Fibroblast of villous mesenchyme (primary cell): ENCODE results near the gene BST1. TPM values are rescaled to one million over a fixed set of nuclear protein-coding genes. Genes with fewer than 3 reads are reported as not detected.
A peak's percentile ranks its signal among the peaks of the same experiment; 100 is the strongest.

Source experiments
- DNase-seq: peaks from one replicate; pipeline ENCODE4 v3.0.0-alpha.2; 2010; ENCODE audit warnings: low read depth
- H3K4me3 ChIP-seq: 2 replicates; pipeline ENCODE4 v1.5.1; 2011; ENCODE audit warnings: low read depth, mild to moderate bottlenecking, low read length
- total RNA-seq: library from RNA; depleted of rRNA; stranded (reverse); fragments of >200 nt; gene quantifications from 2 replicates; pipeline ENCODE4 v1.2.3, GENCODE V29; 2012
- TF ChIP-seq, protein P1 (sequence below): IDR thresholded peaks from 2 replicates; pipeline ENCODE4 v1.5.1; 2012; ENCODE audit warnings: low read depth, mild to moderate bottlenecking, low read length; ENCODE audit not compliant: insufficient read depth

BST1 gene, protein sequence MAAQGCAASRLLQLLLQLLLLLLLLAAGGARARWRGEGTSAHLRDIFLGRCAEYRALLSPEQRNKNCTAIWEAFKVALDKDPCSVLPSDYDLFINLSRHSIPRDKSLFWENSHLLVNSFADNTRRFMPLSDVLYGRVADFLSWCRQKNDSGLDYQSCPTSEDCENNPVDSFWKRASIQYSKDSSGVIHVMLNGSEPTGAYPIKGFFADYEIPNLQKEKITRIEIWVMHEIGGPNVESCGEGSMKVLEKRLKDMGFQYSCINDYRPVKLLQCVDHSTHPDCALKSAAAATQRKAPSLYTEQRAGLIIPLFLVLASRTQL
- 19.9 and 37.7 TPM in 2 replicates for total RNA-seq

DNA sequence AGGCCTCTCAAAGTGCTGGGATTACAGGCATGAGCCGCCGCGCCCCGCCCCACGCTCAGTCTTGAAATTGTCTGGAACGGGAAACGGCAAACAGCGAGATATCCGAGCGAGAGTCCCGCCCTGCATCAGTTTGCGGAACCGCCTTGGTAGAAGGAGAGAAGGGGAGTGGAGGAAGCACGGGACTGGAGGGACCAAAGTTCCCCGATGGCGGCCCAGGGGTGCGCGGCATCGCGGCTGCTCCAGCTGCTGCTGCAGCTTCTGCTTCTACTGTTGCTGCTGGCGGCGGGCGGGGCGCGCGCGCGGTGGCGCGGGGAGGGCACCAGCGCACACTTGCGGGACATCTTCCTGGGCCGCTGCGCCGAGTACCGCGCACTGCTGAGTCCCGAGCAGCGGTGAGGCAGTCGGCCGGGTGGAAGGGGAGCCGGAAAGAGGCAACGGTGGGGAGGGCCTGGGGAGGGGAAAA lies at the start of gene BST1:
BST1 (plus strand) TSS at position 125 of the 463 bp plus-strand sequence; CDS start at position 205, 80 bp downstream.
- DNase-seq: peak; percentile 66
- peak within 1 kb of the TSS; percentile 61 for H3K4me3 ChIP-seq
- TF ChIP-seq, protein P1, sequence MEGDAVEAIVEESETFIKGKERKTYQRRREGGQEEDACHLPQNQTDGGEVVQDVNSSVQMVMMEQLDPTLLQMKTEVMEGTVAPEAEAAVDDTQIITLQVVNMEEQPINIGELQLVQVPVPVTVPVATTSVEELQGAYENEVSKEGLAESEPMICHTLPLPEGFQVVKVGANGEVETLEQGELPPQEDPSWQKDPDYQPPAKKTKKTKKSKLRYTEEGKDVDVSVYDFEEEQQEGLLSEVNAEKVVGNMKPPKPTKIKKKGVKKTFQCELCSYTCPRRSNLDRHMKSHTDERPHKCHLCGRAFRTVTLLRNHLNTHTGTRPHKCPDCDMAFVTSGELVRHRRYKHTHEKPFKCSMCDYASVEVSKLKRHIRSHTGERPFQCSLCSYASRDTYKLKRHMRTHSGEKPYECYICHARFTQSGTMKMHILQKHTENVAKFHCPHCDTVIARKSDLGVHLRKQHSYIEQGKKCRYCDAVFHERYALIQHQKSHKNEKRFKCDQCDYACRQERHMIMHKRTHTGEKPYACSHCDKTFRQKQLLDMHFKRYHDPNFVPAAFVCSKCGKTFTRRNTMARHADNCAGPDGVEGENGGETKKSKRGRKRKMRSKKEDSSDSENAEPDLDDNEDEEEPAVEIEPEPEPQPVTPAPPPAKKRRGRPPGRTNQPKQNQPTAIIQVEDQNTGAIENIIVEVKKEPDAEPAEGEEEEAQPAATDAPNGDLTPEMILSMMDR: no peak

DNA sequence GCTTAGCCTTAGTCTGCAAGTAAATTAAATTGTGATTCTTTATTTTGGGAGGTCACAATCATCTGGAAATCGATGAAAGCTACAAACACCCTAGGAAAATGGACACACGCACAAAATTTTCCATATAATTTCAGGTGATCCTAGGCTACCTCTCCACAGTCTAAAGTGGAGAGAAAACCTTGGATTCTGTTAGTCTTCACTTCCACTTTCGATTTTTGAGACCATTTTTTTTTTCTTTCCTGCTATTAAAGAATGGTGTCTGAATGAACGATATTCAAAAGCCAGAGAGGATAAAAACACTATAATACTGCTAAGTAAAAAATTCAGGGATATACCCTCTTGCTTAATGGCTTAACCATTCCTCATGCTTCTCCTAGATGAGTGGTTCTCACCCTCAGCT lies 49.4 kb upstream of the BST1 start:
- peak overlapping the region; percentile 85 for H3K4me3 ChIP-seq
- no peak for DNase-seq
- TF ChIP-seq, protein P1: no peak

DNA sequence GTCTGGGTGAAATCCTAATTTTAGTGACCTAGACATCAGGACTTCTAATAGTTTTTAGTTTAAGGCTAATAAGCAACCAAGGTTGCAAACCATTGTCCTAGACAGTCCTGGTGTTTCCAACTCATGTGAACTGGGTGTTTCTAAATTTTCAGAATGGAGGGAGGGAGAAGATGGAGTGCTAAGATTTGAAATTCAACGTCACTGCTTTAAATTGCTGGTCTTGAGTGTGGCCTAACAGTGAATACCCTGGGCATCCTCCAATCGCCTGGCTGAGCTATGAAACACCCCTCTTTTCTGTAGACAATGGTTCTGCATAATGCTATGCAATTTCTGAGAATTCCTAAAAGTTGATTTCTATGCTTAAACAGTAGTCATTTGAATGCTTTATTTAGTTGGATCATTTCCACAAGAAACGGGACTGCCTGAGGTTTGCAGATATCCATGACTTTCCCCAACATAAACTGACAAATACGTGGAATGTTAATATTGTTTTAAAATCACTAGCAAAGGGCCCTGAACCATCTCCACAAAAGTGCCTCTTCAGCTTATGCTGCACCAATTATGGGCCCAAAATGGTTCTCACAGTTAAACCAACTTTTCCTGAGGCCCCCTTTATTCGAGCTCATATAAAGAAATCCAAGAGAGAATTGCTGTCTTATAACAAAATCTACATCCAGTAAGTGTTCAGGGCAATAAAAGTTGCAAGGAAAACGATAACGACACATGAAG lies 48.8 kb upstream of the BST1 start:
- peak; percentile 81 for DNase-seq
- peak overlapping the region; percentile 85 for H3K4me3 ChIP-seq
- TF ChIP-seq, protein P1: no peak

DNA sequence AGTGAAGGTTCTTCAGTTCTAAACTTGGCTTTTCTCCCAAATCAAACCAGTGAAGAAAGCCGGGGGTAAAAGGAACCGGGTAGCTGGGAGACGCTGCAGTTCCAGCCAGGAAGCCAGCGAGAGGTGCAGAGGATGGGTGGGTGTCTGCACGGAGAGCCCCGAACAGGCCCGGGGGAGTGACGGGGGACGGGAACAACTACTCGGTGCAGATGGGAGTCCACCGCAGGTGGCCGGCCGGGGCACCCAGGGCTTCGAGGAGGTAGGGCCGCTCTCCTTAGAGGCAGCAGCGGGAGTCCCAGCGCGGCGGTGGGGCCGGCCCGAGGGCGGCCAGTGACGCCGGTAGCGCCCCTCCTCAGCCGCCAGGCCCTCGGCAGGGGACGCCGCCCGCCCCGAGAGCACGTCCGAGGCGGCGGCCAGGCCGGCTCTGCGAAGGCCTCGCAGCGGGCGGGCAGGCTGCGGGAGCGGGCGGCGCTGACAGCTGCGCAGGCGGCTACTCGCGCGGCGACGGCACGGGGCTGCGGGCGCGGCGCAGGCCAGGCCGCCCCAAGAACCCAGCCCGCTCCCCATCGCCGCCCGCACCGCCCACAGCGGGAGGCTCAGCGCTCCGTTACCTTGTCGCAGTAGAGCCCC lies 48.2 kb upstream of the BST1 start:
- DNase-seq: peak; percentile 48
- TF ChIP-seq, protein P1: no peak
- peak overlapping the region; percentile 85 for H3K4me3 ChIP-seq

DNA sequence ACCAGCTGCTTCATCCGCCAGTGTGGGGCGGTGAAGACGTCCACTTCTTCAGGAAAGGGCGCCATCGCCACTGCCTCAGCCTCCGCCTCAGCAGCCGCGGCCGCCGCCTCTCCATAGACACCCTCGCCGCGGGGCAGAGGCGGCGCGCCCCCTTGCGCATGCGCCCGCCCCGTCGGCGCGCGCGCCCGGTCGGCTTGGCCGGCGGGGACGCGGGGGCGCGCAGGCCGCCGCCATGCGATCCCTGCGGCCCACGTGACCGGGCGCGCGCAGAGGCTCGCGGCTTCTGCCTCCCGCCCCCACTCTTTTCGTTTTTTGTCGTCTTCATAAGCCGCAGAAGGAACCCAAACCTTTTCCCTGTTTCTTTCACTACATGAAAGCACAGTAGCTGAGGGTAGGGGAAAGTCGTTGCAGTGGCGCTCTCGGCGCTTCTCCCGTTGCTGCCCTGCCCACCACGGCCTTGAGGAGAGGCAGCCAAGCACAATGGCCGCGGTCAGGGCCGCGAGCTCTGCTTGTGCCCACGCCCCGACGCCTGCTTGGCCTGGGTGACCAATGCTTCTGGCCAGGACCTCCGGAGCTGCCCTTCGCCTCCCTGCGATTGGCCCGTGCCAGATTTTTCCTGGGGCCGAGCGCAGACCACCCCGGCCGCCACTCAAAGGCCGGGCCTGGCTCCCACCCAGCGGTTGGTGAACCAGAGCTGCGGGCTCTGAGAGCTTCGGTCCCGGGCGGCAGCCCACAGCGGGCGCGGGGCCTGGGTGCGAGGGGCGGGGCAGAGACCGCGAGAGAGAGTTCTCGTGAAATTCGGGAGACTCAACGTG lies 47.4 kb upstream of the BST1 start, which contains the start of gene FBXL5:
FBXL5 (minus strand) TSS at position 135 of the 815 bp plus-strand sequence; CDS start at position 65, 70 bp downstream.
- peak within 1 kb of the TSS; percentile 85 for H3K4me3 ChIP-seq
- peak; percentile 88 for DNase-seq
- TF ChIP-seq, protein P1: no peak

DNA sequence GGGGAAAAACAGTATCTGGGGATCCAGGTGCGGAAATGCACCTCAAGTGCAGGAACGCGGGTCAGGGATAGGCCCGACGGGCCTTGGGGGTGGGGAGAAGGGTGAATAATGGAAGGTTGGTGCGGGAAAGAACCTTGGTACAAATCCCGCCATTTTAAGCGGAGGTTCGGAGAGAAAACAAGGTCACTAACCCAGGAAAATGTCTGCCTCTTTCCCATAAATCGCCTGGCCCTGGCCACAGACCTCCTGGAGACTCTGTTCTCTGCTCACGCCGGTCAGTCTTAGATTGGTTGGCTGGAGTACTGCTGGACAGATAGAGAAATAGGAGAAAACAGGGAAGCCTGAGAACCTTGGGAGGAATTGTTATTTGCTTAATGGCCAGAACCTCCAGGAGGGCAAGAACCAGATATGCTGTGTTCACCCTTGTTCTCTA lies 46.8 kb upstream of the BST1 start:
- peak overlapping the region; percentile 56 for H3K4me3 ChIP-seq
- no peak for DNase-seq
- TF ChIP-seq, protein P1: no peak
